ENCODE measurements around the gene PRPF19. TPM values are rescaled to one million over a fixed set of nuclear protein-coding genes. Genes with fewer than 3 reads are reported as not detected.

The PRPF19 gene
- total and polyA plus RNA-seq, 2 of the 13 experiments (the other 11 are each of a cell fraction or from before 2014, with no cell fraction given) = 27.4 to 91.1 TPM

DNA sequence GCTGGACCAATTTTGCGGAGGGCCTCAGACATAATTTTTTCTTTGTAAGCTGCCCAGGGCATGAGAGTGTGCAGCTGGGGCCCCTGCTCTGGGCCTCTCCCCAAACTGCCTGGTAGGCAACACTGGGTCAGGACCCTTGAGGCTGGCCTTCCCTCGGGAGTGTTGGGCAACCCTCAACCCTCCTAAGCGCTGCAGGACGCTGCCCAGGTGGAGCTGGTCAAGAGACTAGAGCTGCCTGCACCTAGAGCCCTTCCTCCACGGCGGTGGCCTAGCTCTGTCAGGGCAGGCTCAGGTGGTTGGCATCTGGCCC, 17.4 kb upstream of the PRPF19 start (continued):
- TF ChIP-seq HIVEP1 (CRISPR knock-in tag; IDR thresholded peaks at IDR 0.05) (0 out of 2 replicates have a peak, but pooled peaks have one; percentile 14), ZNF619 (CRISPR knock-in tag; IDR thresholded peaks at IDR 0.05) (no peak), AGO2 (optimal IDR thresholded peaks at IDR 0.05; ENCODE audit: low read depth, low read length) (peak; percentile 23), SP2 (CRISPR knock-in tag; IDR thresholded peaks at IDR 0.05) (no peak), FOXO1 (CRISPR knock-in tag; IDR thresholded peaks at IDR 0.05) (no peak), ZNF282 (IDR thresholded peaks at IDR 0.05; ENCODE audit: partially characterized antibody) (no peak)

DNA sequence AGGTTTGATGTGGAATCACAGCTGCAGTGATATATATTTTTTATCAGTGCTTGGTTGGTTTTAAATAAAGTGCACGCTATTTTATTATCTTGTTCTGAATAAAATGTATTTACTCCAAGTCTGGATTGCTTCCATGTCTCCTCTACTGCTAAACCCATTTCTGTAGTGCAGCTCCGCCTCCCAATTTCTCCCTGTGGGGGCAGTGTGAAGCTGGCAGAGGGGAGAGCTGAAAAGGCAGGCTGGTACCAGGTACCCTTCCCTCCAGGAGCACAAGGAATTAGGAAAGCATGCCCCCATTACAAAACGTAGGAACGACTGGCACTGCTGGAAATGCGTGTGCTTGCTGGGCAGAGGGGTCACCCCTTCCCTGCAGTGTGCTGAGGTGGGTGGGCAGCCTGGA, 16.9 kb upstream of the PRPF19 start:
- intact Hi-C loops (cut with micrococcal nuclease; ENCODE audit: unreplicated experiment) (no loop called here), in situ Hi-C loops (cut with HindIII; ENCODE audit: extremely low pct_ligation_motif_present, low pct_unique_long_range_greater_than_20kb) (no loop called here)
- peak overlapping the region in 1 of 3 experiments; percentile 75; a peak in 1 of 6 replicates for H3K4me3 ChIP-seq (replicated peaks in 1 of 3; ENCODE audit: insufficient read depth in 1 of 3, low read depth in 2 of 3, low read length in 3 of 3)
- POLR2A ChIA-PET = interaction anchor here (1.1 kb wide), 3 partner anchors 8 to 18 kb away, joined by 3 to 7 read pairs (median 4); partner anchors contain the start of gene TMEM109
- no peak overlapping the region for H3K9ac ChIP-seq (ENCODE audit: insufficient read depth, low read depth, low read length)
- FAIRE-seq (no peak), DNase-seq (ENCODE audit: low spot score) (no peak), ATAC-seq (no peak)
- no peaks in the 10 kb centered on the region for H3K9me3 ChIP-seq (ENCODE audit: low read length)
- 84% methylated on average over 2 of the region's 5 CpGs for WGBS (ENCODE audit: low lambda C conversion rate)
- peaks cover 22% of the 10 kb centered on the region for H3K4me1 ChIP-seq (ENCODE audit: insufficient read depth, low read length)
- 0 out of 2 replicates have a peak, but pooled peaks have one; percentile 1 for TF ChIP-seq HIVEP1 (CRISPR knock-in tag; IDR thresholded peaks at IDR 0.05)
- TF ChIP-seq SRSF1 (optimal IDR thresholded peaks at IDR 0.05; ENCODE audit: low read depth, low read length) = no peak
- BruUV-seq (replicated peaks) = no TSS peak
- no peak overlapping the region for H3K27ac ChIP-seq (ENCODE audit: extremely low read length, insufficient read depth, low read length)
- no peaks in the 10 kb centered on the region; a peak in 1 of 5 replicates for H3K27me3 ChIP-seq (ENCODE audit: control insufficient read depth in 1 of 2, insufficient read depth in 2 of 2, low read length in 2 of 2)
- CTCF ChIA-PET (ENCODE audit: low intra/inter-chr PET ratio, low total read pairs) = no interaction called here
- peak overlapping the region; percentile 92 for H3K4me2 ChIP-seq (ENCODE audit: low read depth, low read length)
- H3K36me3 ChIP-seq (replicated peaks in 1 of 2; ENCODE audit: control insufficient read depth in 1 of 2, insufficient read depth in 2 of 2, low read length in 2 of 2) = peaks cover 2 to 7% of the 10 kb centered on the region in 2 experiments; a peak in 4 of 5 replicates
- H3K79me2 ChIP-seq (ENCODE audit: insufficient read depth, low read length) = no peaks in the 10 kb centered on the region
- H2AFZ ChIP-seq (ENCODE audit: low read length) = no peak overlapping the region
- H4K20me1 ChIP-seq (ENCODE audit: insufficient read depth, low read length) = no peaks in the 10 kb centered on the region

DNA sequence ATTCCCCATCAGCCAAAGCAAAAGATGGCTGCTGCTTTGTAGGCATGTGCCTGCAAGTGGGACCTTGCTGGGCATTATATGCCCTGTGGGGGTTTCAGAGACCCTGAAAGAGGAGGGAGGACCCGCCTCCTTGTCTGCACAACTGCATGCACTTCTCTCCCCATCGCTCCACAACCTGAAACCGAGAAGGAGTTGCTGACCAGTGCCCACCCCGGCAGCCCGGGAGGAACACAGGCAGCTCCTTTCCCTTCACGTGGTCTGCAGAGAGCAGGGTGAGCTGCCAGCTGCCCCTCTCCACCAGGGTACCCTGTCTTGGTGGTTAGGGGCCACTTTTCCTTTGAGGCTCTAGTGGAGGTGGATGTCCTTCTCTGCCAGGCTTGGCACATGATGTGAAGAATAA, 16.5 kb upstream of the PRPF19 start:
- H3K4me2 ChIP-seq (ENCODE audit: low read depth, low read length) = no peak overlapping the region
- POLR2A ChIA-PET = no interaction called here
- FAIRE-seq (no peak), DNase-seq (ENCODE audit: low spot score) (no peak), ATAC-seq (no peak)
- no peaks in the 10 kb centered on the region for H3K79me2 ChIP-seq (ENCODE audit: insufficient read depth, low read length)
- H3K27ac ChIP-seq (ENCODE audit: extremely low read length, insufficient read depth, low read length) = no peak overlapping the region
- H3K36me3 ChIP-seq (replicated peaks in 1 of 2; ENCODE audit: control insufficient read depth in 1 of 2, insufficient read depth in 2 of 2, low read length in 2 of 2) = peaks cover 0 to 7% of the 10 kb centered on the region in 2 experiments; a peak in 3 of 5 replicates
- BruUV-seq (replicated peaks) = no TSS peak
- intact Hi-C loops (cut with micrococcal nuclease; ENCODE audit: unreplicated experiment) (no loop called here), in situ Hi-C loops (cut with HindIII; ENCODE audit: extremely low pct_ligation_motif_present, low pct_unique_long_range_greater_than_20kb) (no loop called here)
- H3K9ac ChIP-seq (ENCODE audit: insufficient read depth, low read depth, low read length) = no peak overlapping the region
- WGBS (ENCODE audit: low lambda C conversion rate) = no CpG with 5 or more reads among the region's 6 CpGs
- no peaks in the 10 kb centered on the region for H3K9me3 ChIP-seq (ENCODE audit: low read length)
- no peak overlapping the region for H3K4me3 ChIP-seq (replicated peaks in 1 of 3; ENCODE audit: insufficient read depth in 1 of 3, low read depth in 2 of 3, low read length in 3 of 3)
- H3K4me1 ChIP-seq (ENCODE audit: insufficient read depth, low read length) = peaks cover 22% of the 10 kb centered on the region
- H4K20me1 ChIP-seq (ENCODE audit: insufficient read depth, low read length) = no peaks in the 10 kb centered on the region
- CTCF ChIA-PET (ENCODE audit: low intra/inter-chr PET ratio, low total read pairs) = no interaction called here
- no peak overlapping the region for H2AFZ ChIP-seq (ENCODE audit: low read length)
- H3K27me3 ChIP-seq (ENCODE audit: control insufficient read depth in 1 of 2, insufficient read depth in 2 of 2, low read length in 2 of 2) = no peaks in the 10 kb centered on the region; a peak in 1 of 5 replicates
- TF ChIP-seq SNAI1 (CRISPR knock-in tag; IDR thresholded peaks at IDR 0.05; ENCODE audit: borderline replicate concordance) (no peak), ETV6 (CRISPR knock-in tag; conservative IDR thresholded peaks at IDR 0.05) (no peak), MEIS2 (CRISPR knock-in tag; IDR thresholded peaks at IDR 0.05) (no peak), RBAK (CRISPR knock-in tag; IDR thresholded peaks at IDR 0.05) (no peak), TEAD2 (CRISPR knock-in tag; IDR thresholded peaks at IDR 0.05) (no peak), MYC (CRISPR knock-in tag; IDR thresholded peaks at IDR 0.05; ENCODE audit: borderline replicate concordance) (no peak), ISL2 (CRISPR knock-in tag; IDR thresholded peaks at IDR 0.05) (no peak), ZNF34 (CRISPR knock-in tag; IDR thresholded peaks at IDR 0.05; ENCODE audit: borderline replicate concordance) (no peak)
- TF ChIP-seq, protein P1, sequence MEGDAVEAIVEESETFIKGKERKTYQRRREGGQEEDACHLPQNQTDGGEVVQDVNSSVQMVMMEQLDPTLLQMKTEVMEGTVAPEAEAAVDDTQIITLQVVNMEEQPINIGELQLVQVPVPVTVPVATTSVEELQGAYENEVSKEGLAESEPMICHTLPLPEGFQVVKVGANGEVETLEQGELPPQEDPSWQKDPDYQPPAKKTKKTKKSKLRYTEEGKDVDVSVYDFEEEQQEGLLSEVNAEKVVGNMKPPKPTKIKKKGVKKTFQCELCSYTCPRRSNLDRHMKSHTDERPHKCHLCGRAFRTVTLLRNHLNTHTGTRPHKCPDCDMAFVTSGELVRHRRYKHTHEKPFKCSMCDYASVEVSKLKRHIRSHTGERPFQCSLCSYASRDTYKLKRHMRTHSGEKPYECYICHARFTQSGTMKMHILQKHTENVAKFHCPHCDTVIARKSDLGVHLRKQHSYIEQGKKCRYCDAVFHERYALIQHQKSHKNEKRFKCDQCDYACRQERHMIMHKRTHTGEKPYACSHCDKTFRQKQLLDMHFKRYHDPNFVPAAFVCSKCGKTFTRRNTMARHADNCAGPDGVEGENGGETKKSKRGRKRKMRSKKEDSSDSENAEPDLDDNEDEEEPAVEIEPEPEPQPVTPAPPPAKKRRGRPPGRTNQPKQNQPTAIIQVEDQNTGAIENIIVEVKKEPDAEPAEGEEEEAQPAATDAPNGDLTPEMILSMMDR (CRISPR knock-in tag; IDR thresholded peaks at IDR 0.05) = no peak
- TF ChIP-seq, protein P2, sequence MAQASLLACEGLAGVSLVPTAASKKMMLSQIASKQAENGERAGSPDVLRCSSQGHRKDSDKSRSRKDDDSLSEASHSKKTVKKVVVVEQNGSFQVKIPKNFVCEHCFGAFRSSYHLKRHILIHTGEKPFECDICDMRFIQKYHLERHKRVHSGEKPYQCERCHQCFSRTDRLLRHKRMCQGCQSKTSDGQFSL (CRISPR knock-in tag; IDR thresholded peaks at IDR 0.05) = no peak

Measured in HepG2 (cell line).